Natural killer cell (primary cell): ENCODE measurements around the gene CEBPB. TPM values are rescaled to one million over a fixed set of nuclear protein-coding genes. Genes with fewer than 3 reads are reported as not detected.

Source experiments
- ATAC-seq, 3 donors: fragments of 150-1000 bp in 2 of 3; fragments of 200-7000 bp in 1 of 3; cut with Tn5 transposase; 1 replicate in 1 of 3; 2 replicates in 2 of 3; pipeline ENCODE4 v1.10.0; 2021; ENCODE audit warnings: mild to moderate bottlenecking in 2 of 3, moderate library complexity in 2 of 3
- DNase-seq, 2 donors: peaks; one replicate each; pipeline versions ENCODE4 v3.0.0 to v3.0.0-alpha.2; 2013 to 2021; ENCODE audit warnings: mixed read lengths in 1 of 2
- H3K27ac ChIP-seq: one replicate; pipeline ENCODE4 v1.5.1; 2013; ENCODE audit warnings: mild to moderate bottlenecking, low read length
- H3K27me3 ChIP-seq: one replicate; pipeline ENCODE4 v1.6.1; 2013; ENCODE audit warnings: low read length; ENCODE audit not compliant: control insufficient read depth, insufficient read depth
- H3K36me3 ChIP-seq: one replicate; pipeline ENCODE4 v1.6.1; 2013; ENCODE audit warnings: low read length; ENCODE audit not compliant: control insufficient read depth, insufficient read depth
- H3K4me1 ChIP-seq: one replicate; pipeline ENCODE4 v1.6.1; 2013; ENCODE audit warnings: low read length; ENCODE audit not compliant: control insufficient read depth, insufficient read depth
- H3K4me3 ChIP-seq: one replicate; pipeline ENCODE4 v1.5.1; 2013; ENCODE audit warnings: low read length
- H3K9me3 ChIP-seq: one replicate; pipeline ENCODE4 v1.6.1; 2013; ENCODE audit warnings: low read length; ENCODE audit not compliant: control insufficient read depth, insufficient read depth
- H3K27ac Mint-ChIP-seq, 2 donors: one replicate each; pipeline ENCODE4 v1.8.0; 2022; ENCODE audit warnings: mild to moderate bottlenecking in 2 of 2, mixed read lengths in 2 of 2, moderate library complexity in 1 of 2
- H3K27me3 Mint-ChIP-seq, 2 donors: one replicate each; pipeline ENCODE4 v1.8.0; 2022; ENCODE audit warnings: low read depth in 2 of 2, mixed read lengths in 2 of 2
- H3K36me3 Mint-ChIP-seq: one replicate; pipeline ENCODE4 v1.8.0; 2022; ENCODE audit warnings: mixed read lengths
- H3K4me1 Mint-ChIP-seq, 2 donors: one replicate each; pipeline ENCODE4 v1.8.0; 2022; ENCODE audit warnings: mixed read lengths in 2 of 2
- H3K4me3 Mint-ChIP-seq: one replicate; pipeline ENCODE4 v1.8.0; 2022; ENCODE audit warnings: mild to moderate bottlenecking, moderate library complexity, mixed read lengths
- H3K9me3 Mint-ChIP-seq, 2 donors: one replicate each; pipeline ENCODE4 v1.8.0; 2022; ENCODE audit warnings: mixed read lengths in 2 of 2
- WGBS: methylation state at CpG from one replicate; pipeline ENCODE4 v1.1.7; 2013; ENCODE audit warnings: missing lambda C conversion rate; ENCODE audit not compliant: insufficient coverage; 5-methylcytosine and 5-hydroxymethylcytosine counted together
- intact Hi-C: fragments of 100-400 bp; cut with micrococcal nuclease; formaldehyde crosslinking; loops from one replicate; pipeline ENCODE4 v1.14.2; 2022
- total RNA-seq, 4 donors: library from RNA; stranded (reverse); fragments of 120-200 nt in 1 of 4; gene quantifications; one replicate each; pipeline versions ENCODE4 v1.2.3 to v1.2.4, GENCODE V29; 2013 to 2022
- TF ChIP-seq, protein P1 (sequence below): fragments of 200-600 bp; IDR thresholded peaks from one replicate; pipeline ENCODE4 v1.8.0; 2022; ENCODE audit warnings: antibody characterized with exemption

The CEBPB gene
- total RNA-seq, 3 donors from 2014 or later (not counting 1 experiment from before 2014, with no cell fraction given), result 32.1 to 79.8 (median 68.2) TPM

DNA sequence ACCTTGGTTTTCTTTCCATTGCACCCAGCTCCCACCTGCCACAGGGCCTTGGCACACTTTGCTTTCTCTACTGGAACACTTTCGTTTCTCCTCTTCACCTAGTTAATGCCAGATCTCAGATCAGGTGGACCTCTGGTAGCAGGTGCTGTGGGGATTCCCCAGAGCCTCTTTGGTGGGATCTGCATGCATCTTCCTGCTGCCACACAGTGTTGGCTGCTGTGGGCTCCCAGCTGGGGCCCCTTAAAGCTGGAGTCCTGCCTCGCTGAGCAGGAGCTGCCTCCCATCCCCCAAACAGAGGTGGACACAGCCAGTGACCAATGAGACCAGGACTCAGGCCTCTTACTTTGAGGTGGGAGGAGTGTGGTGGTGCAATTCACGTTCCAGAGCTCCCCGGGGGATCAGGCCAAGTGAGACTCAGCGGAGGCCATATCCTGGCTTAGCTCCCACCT, 28.4 kb downstream of the CEBPB start:
- Histone ChIP-seq H3K27ac (no peak overlapping the region), H3K9me3 (peaks cover 5% of the 10 kb centered on the region), H3K27me3 (peaks cover 2% of the 10 kb centered on the region), H3K36me3 (no peaks in the 10 kb centered on the region), H3K4me1 (peaks cover 15% of the 10 kb centered on the region), H3K4me3 (no peak overlapping the region)
- H3K27ac Mint-ChIP-seq, result no peak overlapping the region
- no peak for DNase-seq
- WGBS, result 69% methylated on average over 5 of the region's 5 CpGs
- H3K36me3 Mint-ChIP-seq, result no peaks in the 10 kb centered on the region
- H3K4me1 Mint-ChIP-seq, result peaks cover 4 to 12% of the 10 kb centered on the region in 2 donors
- intact Hi-C loops, result no loop called here
- TF ChIP-seq, protein P1, sequence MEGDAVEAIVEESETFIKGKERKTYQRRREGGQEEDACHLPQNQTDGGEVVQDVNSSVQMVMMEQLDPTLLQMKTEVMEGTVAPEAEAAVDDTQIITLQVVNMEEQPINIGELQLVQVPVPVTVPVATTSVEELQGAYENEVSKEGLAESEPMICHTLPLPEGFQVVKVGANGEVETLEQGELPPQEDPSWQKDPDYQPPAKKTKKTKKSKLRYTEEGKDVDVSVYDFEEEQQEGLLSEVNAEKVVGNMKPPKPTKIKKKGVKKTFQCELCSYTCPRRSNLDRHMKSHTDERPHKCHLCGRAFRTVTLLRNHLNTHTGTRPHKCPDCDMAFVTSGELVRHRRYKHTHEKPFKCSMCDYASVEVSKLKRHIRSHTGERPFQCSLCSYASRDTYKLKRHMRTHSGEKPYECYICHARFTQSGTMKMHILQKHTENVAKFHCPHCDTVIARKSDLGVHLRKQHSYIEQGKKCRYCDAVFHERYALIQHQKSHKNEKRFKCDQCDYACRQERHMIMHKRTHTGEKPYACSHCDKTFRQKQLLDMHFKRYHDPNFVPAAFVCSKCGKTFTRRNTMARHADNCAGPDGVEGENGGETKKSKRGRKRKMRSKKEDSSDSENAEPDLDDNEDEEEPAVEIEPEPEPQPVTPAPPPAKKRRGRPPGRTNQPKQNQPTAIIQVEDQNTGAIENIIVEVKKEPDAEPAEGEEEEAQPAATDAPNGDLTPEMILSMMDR, result no peak
- no peaks in the 10 kb centered on the region for H3K9me3 Mint-ChIP-seq
- ATAC-seq, result no peak
- H3K4me3 Mint-ChIP-seq, result no peak overlapping the region
- H3K27me3 Mint-ChIP-seq, result peaks cover 8 to 21% of the 10 kb centered on the region in 2 donors

DNA sequence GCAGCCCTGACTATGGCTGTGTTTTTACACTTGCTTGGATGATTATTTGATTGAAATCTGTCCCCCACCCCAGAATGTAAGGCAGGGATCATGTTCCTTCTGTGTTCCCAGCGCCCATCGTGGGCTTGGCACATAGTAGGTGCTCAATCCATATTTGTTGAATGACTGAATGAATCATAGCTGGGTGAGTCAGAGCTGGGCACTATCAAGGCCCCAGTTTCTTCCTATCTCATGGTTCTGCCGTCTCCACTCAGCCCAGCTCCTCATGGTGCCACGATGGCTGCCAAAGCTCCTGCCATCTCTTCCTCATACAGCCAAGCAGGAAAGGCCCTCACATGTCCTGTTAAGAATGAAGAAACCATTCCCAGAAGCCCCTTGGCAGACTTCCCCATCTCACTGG, 29.0 kb downstream of the CEBPB start:
- ATAC-seq, result no peak
- TF ChIP-seq, protein P1, result no peak
- intact Hi-C loops, result no loop called here

DNA sequence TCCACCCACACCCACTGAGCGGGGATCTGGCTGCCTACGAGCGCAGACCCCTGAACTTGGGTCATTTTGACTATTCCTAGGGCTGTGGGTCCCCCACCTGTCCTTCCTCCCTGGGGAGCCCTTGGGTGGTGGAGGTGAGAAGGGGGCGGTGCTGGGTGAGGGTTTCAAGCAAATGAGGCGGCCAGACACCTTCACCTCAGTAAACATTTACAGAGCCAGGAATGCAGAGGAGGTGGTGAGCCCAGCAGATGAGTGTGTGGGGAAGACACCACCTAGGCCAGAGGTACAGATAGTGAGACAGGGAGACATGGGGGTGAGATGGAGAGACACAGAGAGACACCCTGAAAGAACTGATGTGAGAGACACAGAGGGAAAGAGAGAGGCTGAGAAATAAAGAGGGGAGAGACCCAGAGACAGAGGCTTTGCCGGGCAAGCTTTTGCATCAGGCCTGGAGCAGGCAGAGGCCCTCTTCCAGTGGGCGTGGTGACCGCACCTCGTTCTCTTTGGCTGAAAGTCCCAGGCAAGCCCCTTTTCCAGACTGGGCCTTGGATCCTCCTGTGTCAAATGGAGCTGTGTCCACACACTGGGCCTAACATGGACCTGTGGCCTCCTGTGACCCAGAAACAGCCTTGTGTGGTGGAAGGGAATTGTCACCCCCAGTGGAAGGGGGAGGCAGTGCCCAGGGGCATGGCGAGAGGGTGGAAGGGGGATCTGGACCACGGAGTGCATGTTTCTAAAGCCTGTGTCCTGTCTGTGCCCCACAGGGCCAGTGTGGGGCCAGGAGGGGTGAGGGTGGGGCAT, 29.7 kb downstream of the CEBPB start:
- Histone ChIP-seq H3K27ac (no peak overlapping the region), H3K9me3 (peaks cover 10% of the 10 kb centered on the region), H3K4me3 (no peak overlapping the region), H3K27me3 (no peaks in the 10 kb centered on the region), H3K4me1 (peaks cover 15% of the 10 kb centered on the region), H3K36me3 (no peaks in the 10 kb centered on the region)
- TF ChIP-seq, protein P1, result no peak
- no peaks in the 10 kb centered on the region for H3K36me3 Mint-ChIP-seq
- no peak overlapping the region for H3K27ac Mint-ChIP-seq
- DNase-seq, result no peak
- H3K27me3 Mint-ChIP-seq, result peaks cover 3 to 16% of the 10 kb centered on the region in 2 donors
- peaks cover 4 to 12% of the 10 kb centered on the region in 2 donors for H3K4me1 Mint-ChIP-seq
- 84% methylated on average over 9 of the region's 11 CpGs for WGBS
- H3K4me3 Mint-ChIP-seq, result no peak overlapping the region
- ATAC-seq, result no peak
- intact Hi-C loops, result no loop called here
- no peaks in the 10 kb centered on the region for H3K9me3 Mint-ChIP-seq

More for the DNA sequence above, 29.0 kb downstream of the CEBPB start:
- no peak for DNase-seq
- no peak overlapping the region for H3K27ac Mint-ChIP-seq
- peaks cover 15% of the 10 kb centered on the region for H3K4me1 ChIP-seq
- WGBS, result 99% methylated on average over 4 of the region's 4 CpGs
- H3K36me3 Mint-ChIP-seq, result no peaks in the 10 kb centered on the region
- H3K36me3 ChIP-seq, result no peaks in the 10 kb centered on the region
- H3K9me3 Mint-ChIP-seq, result no peaks in the 10 kb centered on the region
- H3K27ac ChIP-seq, result no peak overlapping the region
- no peak overlapping the region for H3K4me3 ChIP-seq
- peaks cover 2% of the 10 kb centered on the region for H3K27me3 ChIP-seq
- peaks cover 4 to 12% of the 10 kb centered on the region in 2 donors for H3K4me1 Mint-ChIP-seq
- H3K9me3 ChIP-seq, result peaks cover 10% of the 10 kb centered on the region
- H3K27me3 Mint-ChIP-seq, result peaks cover 8 to 20% of the 10 kb centered on the region in 2 donors
- no peak overlapping the region for H3K4me3 Mint-ChIP-seq
